Globus pallidus (tissue), 1 donor: Measurements from ENCODE around the gene FAM170B.

Source experiments
- DNase-seq: peaks from one replicate; pipeline ENCODE4 v3.0.0-alpha.2; 2015; ENCODE audit warnings: low spot score

The FAM170B gene

DNA sequence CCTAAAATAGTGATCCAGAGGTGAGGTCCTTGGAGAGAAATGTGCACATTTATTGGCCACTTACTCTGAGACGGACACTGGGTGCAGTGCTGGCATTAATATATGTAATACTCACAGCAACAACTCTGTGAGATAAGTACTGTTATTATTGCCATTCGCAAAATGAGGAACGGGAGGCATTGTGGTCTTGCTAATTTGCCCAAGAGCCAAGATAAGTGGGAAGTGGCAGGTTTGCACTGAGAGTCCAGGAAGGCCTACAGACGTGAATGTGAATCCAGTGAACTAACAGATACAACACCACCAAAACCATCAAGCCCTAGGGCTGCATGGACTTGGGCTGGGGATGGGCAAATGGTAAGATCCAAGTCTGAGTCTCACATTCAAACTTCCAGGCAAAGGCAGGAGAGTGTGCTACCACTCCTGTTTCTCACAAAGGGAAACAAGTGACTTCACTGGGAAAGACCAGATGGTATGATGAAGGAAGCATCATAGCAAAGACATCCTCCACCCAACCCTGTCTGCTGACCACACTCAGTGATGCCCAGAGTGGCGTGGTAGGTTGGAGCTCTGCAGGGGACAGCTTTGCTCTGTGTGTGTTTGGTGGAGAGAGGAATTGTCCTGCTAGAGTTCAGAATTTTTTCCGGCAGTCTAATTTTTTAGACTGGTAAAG is 35.1 kb upstream of the FAM170B start:
- DNase-seq = no peak

DNA sequence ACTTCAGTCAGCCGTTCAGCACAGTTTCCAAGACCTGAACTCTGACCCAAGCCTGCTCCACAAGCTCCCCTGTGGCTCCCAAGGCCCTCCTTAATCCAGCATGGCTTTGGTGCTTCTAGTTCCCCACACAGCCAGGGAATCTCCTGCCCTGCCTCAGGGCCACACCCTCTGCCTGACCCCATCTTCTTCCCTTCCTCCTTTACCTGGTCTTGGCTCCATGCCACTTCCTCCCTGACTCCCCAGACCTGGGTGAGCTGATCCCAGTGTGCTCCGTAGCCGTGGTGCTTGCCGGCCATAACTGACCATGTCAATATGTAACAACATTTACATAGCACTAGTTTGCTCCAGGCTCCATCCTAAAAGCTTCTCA is 34.3 kb upstream of the FAM170B start:
- no peak for DNase-seq

DNA sequence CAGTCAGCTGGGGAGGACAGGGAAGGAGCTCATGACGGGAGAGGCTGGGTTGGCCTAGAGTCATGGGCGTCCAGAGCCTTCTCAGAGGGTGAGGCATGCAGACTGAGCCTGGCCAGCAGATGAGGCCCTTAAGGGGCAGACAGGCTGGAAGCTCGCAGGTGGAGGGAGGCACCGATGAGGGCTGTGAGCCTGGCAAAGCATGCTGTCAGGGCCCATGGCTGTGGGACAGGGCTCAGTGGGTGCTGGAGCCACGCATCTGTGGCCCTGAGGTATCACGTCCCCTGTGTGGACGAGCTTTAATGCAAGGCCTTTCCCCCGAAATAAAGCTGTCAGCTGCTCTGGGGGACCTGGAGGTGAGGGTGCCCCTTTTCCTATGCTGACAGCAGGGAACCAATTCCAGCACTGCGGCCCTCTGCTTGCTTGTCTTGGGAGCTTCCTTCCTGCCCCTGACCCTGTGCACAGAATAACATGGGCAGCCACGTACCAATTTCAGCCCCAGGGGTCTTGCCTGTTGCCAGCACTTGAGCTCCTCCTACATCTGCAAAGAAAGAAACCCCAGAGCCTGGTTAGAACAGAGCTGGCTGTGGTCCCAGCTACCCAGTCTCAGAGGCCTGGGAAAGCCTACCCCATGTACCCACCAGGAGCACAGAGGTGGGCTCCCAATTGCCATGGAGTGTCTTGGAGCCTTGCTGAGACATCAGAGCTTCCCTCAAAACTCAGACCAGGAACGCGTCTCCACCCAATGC is 33.8 kb upstream of the FAM170B start:
- no peak for DNase-seq

DNA sequence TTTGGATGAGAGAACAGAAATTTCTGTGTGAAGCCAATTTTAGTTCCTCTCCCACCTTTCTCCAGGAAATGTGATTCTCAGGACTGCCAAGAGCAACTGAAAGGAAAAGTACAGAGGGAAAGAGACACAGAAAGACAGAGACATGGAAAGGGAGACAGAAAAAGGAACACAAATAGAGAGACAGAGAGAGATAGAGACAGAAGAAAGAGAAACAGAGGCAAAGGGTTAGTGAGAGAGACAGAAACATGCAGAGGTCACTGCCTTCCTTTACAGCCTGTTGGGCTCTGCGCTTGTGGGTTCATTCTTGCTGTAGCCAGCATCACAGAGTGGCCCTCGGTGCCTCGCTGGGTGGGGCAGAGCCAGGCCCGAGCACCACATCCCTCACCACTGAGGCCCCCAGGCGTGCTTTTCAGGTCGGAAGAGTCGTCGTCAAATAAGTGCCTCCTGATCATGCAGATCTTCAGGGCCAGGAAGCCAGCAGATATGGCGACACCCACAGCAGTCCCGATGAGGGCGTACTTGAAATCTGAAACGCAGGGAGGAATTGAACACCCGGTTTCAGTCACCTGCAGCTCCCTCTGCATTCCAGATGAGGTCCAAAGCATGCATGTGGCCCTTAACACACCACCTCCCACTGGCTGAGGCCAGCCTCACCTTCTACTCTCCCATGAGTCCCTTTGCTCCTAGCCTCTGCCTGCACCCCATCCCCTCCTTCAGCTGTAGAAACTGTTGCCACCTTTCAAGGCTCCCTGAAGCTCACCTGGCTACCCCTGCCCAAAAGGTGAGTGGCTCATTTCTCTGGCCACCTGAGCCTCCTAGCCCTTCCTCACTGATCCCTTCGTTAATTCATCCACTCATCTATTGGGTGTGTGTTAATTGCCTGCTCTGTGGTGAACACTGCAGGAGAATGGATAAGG is 32.9 kb upstream of the FAM170B start:
- no peak for DNase-seq

GRCh38 chr10:49165821-49166483 is 32.1 kb upstream of the FAM170B start:
- DNase-seq = no peak

DNA sequence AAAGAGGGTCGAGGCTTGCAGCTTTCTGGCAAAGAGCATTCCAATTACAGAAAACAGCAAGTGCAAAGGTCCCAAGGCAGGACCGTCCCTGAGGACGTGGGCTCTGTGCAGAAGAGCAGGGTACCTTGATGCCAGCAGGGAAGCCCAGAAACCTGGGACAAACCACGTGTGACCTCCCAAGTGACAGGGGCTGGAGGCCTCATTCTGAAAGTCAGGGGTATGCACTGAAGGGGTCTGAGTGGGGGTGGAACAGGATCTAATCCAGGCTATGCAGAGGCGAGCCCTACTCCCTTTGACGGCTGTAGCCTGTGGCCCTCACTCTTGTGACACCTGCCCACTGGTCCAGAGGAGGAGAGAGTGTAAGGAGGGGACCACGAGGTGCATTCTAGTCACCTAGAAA is 31.4 kb upstream of the FAM170B start:
- DNase-seq = no peak

GRCh38 chr10:49164559-49165188 is 30.9 kb upstream of the FAM170B start:
- peak; percentile 41 for DNase-seq

GRCh38 chr10:49163741-49164140 is 29.9 kb upstream of the FAM170B start:
- DNase-seq = no peak

GRCh38 chr10:49162761-49163310 is 29.0 kb upstream of the FAM170B start:
- no peak for DNase-seq

DNA sequence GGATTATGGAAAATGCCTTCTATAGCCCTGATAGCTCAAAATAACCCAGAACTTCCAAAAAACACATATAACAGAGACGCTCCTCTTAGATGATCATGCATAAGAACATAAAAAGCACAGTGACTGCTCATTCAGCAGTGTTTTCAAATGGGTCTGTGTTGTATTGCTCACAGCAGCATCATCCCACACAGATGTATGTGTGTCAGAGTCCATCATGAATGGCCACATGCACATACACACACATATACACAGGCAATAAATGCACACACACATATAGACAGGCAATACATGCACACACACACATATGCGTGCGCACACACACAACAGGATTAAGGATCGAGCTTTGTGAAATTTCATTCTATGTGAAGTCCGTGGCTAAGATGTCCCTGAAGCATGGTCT is 28.2 kb upstream of the FAM170B start:
- no peak for DNase-seq

DNA sequence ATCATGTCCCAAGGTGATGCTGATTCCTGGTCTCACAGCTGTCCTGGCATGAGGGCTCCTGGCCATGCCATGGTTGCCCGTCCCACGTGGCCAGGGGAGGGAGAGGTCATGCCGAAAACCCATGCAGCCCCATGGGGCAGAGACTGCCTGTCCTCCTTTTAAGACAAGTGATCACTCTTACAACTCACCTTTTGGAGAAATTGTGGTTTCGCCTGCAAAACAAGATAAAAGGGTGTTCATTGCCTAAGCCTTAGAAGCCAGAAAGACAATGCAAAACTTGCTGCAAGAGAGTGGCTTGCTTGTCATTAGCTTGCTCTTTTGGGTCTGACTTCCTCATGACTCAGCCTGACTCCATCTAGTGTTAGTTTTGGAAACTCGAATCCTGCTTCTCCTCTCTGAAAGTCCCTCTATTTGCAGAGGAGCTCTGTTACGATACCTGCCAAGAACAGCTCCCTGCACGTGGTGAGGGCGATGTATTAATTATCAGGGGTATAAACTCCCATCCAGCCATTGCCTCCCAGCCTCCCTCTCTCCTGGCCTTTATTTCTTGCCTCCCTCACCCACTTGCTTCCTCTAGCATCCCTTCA is 27.7 kb upstream of the FAM170B start:
- peak; percentile 33 for DNase-seq

GRCh38 chr10:49160814-49161213 is 27.0 kb upstream of the FAM170B start:
- DNase-seq = no peak

DNA sequence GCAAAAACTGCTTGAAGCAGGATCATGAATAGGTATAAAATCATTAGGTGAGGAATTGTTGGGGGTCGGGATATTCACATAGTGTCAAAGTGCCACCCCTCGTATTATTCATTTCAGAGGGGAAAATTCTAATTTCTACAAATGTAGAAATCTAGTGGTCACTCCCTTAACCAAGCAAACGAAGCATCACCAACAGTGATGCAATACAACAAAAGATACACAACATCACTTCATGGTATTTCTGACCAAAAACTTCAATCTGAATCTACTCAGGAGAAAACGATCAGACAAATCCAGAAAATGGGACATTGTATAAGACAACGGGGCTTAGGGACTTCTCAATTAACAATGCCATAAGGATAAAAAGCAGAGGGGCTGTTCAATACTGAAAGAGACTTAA is 26.3 kb upstream of the FAM170B start:
- DNase-seq = no peak

GRCh38 chr10:49158915-49159314 is 25.1 kb upstream of the FAM170B start:
- DNase-seq = no peak

DNA sequence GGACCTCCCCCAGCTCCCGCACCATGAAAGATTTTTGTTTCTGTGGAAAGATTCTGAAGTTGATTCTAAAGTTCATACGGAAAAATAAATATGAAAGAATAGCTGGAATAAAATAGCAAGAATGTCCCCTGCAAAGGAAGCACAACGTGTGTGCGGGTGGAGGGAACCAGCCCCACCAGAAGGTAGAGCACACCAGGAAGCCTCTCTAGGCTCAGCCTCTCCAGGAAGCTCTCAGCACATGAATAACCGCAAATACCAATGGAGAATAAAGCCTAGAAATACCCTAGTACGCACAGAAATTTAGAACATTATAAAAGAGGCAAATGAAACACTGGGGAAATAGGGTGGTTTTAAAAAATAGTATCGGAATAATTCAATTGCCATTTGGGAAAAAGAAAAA is 24.6 kb upstream of the FAM170B start:
- no peak for DNase-seq

- DNase-seq = no peak
These were observed 23.4 kb upstream of the FAM170B start for GRCh38 chr10:49157229-49157628.

DNA sequence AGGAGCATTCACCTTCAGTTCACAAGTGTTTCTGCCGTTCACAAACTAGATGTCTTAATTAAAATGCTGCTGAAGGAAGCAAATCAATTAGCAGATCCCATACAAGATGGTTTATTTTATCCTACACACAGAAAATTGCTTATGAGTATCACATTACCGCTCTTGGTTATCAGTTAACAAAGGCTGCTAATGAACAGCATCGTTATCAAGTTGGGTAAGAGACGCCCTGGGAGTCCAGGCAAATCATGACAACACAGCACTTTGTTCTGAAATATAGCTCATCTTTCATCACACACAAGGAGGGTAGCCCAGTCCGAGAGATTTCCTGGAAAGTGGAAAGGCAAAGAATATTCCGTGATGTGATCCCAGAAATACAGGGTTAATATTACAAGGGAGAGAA is 20.8 kb upstream of the FAM170B start:
- no peak for DNase-seq

- DNase-seq = no peak
These were observed 20.1 kb upstream of the FAM170B start for GRCh38 chr10:49153971-49154370.

DNA sequence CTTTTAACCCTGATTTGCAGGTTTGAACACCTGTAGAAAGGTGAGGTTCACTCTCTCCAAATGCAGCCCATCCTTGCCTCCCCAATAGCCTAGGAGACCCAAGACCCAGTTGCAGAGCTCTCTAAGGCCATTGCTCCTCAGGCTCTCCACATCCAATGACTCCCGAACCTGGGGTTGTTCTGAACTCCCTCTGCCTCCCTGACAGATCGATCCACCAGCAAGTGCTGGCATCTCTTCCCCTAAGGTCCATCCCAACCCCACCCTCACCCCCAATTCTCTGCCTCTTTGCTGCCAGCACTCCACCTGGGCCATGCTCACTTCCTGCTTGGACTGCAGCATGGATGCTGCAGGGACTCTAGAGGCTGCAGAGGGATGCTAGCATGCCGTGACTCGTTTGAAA is 19.3 kb upstream of the FAM170B start:
- no peak for DNase-seq

DNA sequence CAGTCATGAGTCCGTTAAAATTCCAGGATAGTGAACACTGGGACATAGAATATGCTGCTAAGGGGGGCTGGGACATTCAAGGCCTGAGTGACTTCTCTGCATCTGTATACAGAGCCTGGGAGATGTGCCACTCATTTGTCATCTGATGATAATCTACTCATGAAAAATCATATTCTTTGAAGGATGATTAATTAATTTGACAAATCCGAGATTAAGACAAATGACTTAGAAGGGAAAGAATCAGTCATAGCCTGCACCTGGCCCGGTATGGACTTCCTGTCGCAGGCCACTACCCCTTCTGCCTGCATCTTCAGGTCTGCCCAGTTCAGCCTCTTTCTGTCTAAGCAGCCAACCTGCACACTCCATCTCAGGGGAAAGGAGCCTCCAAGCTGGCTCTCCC is 18.8 kb upstream of the FAM170B start:
- no peak for DNase-seq

DNA sequence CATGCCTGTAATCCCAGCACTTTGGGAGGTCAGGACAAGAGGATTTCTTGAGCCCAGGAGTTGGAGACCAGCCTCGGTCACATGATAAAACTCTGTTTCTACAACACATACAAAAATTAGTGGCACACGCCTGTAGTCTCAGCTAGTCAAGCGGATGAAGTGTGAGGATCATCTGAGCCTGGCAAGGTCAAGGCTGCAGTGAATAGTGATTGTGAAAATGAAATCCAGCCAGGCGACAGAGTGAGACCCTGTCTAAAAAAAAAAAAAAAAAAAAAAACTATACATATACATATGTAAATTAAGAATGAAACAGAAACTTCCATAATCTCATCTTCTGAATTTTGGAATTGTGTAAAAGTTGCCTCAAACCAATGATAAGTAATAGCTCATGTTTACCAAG is 18.2 kb upstream of the FAM170B start:
- no peak for DNase-seq
